ENCODE data around the gene DLGAP1. TPM values are rescaled to one million over a fixed set of nuclear protein-coding genes. Genes with fewer than 3 reads are reported as not detected.
A peak's percentile ranks its signal among the peaks of the same experiment; 100 is the strongest.
"Not testable (repeated sequence)": the region's sequence is repeated elsewhere in the genome, so short reads cannot be mapped to it uniquely, and the experiment has no call there.

Gene DLGAP1
- total and polyA plus RNA-seq, 4 donors = 0.06 to 1.2 (median 0.17) TPM; not detected in 1

- H3K27ac ChIP-seq (ENCODE audit: low read depth in 1 of 2, low read length in 2 of 2) = peak overlapping the region; percentile 91 to 92
- H3K9me3 ChIP-seq (ENCODE audit: control insufficient read depth in 4 of 4, low read length in 3 of 4) = no peaks in the 10 kb centered on the region
- H3K9ac ChIP-seq (ENCODE audit: low read depth in 1 of 2, low read length in 2 of 2) = peak overlapping the region; percentile 60 to 91
- peaks cover 0 to 34% (median 21%) of the 10 kb centered on the region in 4 donors for H3K4me1 ChIP-seq (ENCODE audit: control insufficient read depth in 4 of 4, insufficient read depth in 4 of 4, low read length in 3 of 4)
- H3K36me3 ChIP-seq (ENCODE audit: control insufficient read depth in 4 of 4, insufficient read depth in 3 of 4, low read depth in 1 of 4, low read length in 3 of 4) = no peaks in the 10 kb centered on the region
- DNase-seq (ENCODE audit: low spot score) = no peak
- no peaks in the 10 kb centered on the region for H3K27me3 ChIP-seq (ENCODE audit: control insufficient read depth in 4 of 4, insufficient read depth in 4 of 4, low read length in 3 of 4)
- H3K4me3 ChIP-seq (ENCODE audit: low read depth in 1 of 3, low read length in 3 of 3) = peak overlapping the region in 1 of 3 donors; percentile 8
- no peak for TF ChIP-seq RXRA (IDR thresholded peaks at IDR 0.05)
- no peak for TF ChIP-seq FOXA2 (IDR thresholded peaks at IDR 0.05)
- no peak for TF ChIP-seq GABPA (IDR thresholded peaks at IDR 0.05 in 1 of 2, conservative IDR thresholded peaks at IDR 0.05 in 1 of 2)
- no peak for TF ChIP-seq CTCF (IDR thresholded peaks at IDR 0.05; ENCODE audit: low read depth, low read length, missing input control)
- TF ChIP-seq RAD21 (IDR thresholded peaks at IDR 0.05) = no peak
- no peak for TF ChIP-seq TAF1 (conservative IDR thresholded peaks at IDR 0.05)
- no peak for TF ChIP-seq ATF3 (IDR thresholded peaks at IDR 0.05)
- TF ChIP-seq REST (IDR thresholded peaks at IDR 0.05) = no peak
- TF ChIP-seq FOXA1 (IDR thresholded peaks at IDR 0.05) = no peak
- no peak for TF ChIP-seq HNF4G (IDR thresholded peaks at IDR 0.05)
- TF ChIP-seq NR2F2 (IDR thresholded peaks at IDR 0.05) = no peak
- no peak for TF ChIP-seq HNF4A (conservative IDR thresholded peaks at IDR 0.05)
- WGBS = 46% methylated on average over 4 of the region's 4 CpGs
Observed at GRCh38 chr18:3604235-3604497, 850.9 kb downstream of the DLGAP1 start.

- peak; percentile 10 for TF ChIP-seq REST (IDR thresholded peaks at IDR 0.05)
- TF ChIP-seq JUND (IDR thresholded peaks at IDR 0.05) = peak; percentile 74 to 89
- no peak for TF ChIP-seq RXRA (IDR thresholded peaks at IDR 0.05)
- TF ChIP-seq NR2F2 (IDR thresholded peaks at IDR 0.05) = peak; percentile 6
- H3K4me1 ChIP-seq (ENCODE audit: control insufficient read depth in 4 of 4, insufficient read depth in 4 of 4, low read length in 3 of 4) = peaks cover 0 to 34% (median 21%) of the 10 kb centered on the region in 4 donors
- H3K4me3 ChIP-seq (ENCODE audit: low read depth in 1 of 3, low read length in 3 of 3) = peak overlapping the region in 2 of 3 donors; percentile 24 to 56
- 35% methylated on average over 12 of the region's 12 CpGs for WGBS
- H3K27ac ChIP-seq (ENCODE audit: low read depth in 1 of 2, low read length in 2 of 2) = peak overlapping the region; percentile 91 to 92
- no peaks in the 10 kb centered on the region for H3K36me3 ChIP-seq (ENCODE audit: control insufficient read depth in 4 of 4, insufficient read depth in 3 of 4, low read depth in 1 of 4, low read length in 3 of 4)
- DNase-seq (ENCODE audit: low spot score) = no peak
- no peaks in the 10 kb centered on the region for H3K27me3 ChIP-seq (ENCODE audit: control insufficient read depth in 4 of 4, insufficient read depth in 4 of 4, low read length in 3 of 4)
- peak overlapping the region; percentile 60 to 82 for H3K9ac ChIP-seq (ENCODE audit: low read depth in 1 of 2, low read length in 2 of 2)
- H3K9me3 ChIP-seq (ENCODE audit: control insufficient read depth in 4 of 4, low read length in 3 of 4) = no peaks in the 10 kb centered on the region
Observed at GRCh38 chr18:3603421-3604234, 851.5 kb downstream of the DLGAP1 start.

GRCh38 chr18:3601106-3601755 lies 853.9 kb downstream of the DLGAP1 start:
- DNase-seq (ENCODE audit: low spot score); H3K9me3 ChIP-seq (ENCODE audit: control insufficient read depth in 4 of 4, low read length in 3 of 4); H3K27ac ChIP-seq (ENCODE audit: low read depth in 1 of 2, low read length in 2 of 2); H3K4me3 ChIP-seq (ENCODE audit: low read depth in 1 of 3, low read length in 3 of 3); H3K36me3 ChIP-seq (ENCODE audit: control insufficient read depth in 4 of 4, insufficient read depth in 3 of 4, low read depth in 1 of 4, low read length in 3 of 4); H3K27me3 ChIP-seq (ENCODE audit: control insufficient read depth in 4 of 4, insufficient read depth in 4 of 4, low read length in 3 of 4); H3K9ac ChIP-seq (ENCODE audit: low read depth in 1 of 2, low read length in 2 of 2): not testable (repeated sequence)
- peaks cover 10 to 48% (median 30%) of the 10 kb centered on the region in 4 donors for H3K4me1 ChIP-seq (ENCODE audit: control insufficient read depth in 4 of 4, insufficient read depth in 4 of 4, low read length in 3 of 4)
- WGBS = 98% methylated on average over 12 of the region's 12 CpGs

Measured in liver (tissue), 9 donors.